Left kidney (tissue), 2 donors: ENCODE data around the gene DNAJB12. TPM values are rescaled to one million over a fixed set of nuclear protein-coding genes. Genes with fewer than 3 reads are reported as not detected.
"Not testable (repeated sequence)": the region's sequence is repeated elsewhere in the genome, so short reads cannot be mapped to it uniquely, and the experiment has no call there.

Experiments used
- DNase-seq: peaks from one replicate; pipeline ENCODE4 v3.0.0-alpha.2; 2013
- polyA plus RNA-seq: library from polyadenylated mRNA; unstranded; fragments of 120-200 nt; gene quantifications from one replicate; pipeline ENCODE4 v1.2.1, GENCODE V29; 2013; ENCODE audit not compliant: insufficient read length

The DNAJB12 gene
- polyA plus RNA-seq, 1 donor: 34.9 TPM

DNA sequence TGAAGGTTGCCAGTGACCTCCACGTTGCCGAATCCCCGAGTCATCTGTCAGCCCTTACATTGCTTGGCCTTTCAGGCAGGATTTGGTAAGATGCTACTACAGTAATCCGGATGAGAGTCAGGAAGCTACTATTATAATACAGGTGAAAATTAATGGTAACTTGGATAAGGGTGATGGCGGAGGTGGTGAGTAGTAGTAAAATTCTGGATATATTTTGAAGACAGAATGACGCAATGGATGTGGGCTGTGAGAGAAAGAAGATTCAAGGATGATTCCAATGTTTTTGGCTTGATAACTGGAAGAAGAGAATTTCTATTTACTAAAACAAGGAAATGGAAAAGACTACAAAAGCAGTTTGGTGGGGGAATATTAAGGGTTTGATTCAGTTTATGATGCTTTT is 1.4 kb upstream of the DNAJB12 start:
- DNase-seq: no peak

DNA sequence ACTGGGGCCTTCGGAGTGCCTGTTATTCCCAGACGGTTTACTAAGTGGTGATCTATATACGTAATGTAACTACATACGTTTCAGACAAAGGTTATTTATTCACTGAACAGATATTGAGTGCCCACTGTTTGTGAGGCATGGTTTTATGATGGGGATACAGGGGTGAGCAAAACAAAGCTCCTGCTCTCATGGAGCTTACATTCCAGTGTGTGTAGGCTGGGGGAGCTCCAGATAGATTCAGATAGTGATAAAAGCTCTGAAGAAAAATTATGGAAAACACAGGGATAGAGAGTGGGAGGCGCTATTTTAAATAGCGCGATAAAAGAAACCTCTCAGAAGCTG is 466 bp upstream of the DNAJB12 start:
- no peak for DNase-seq

DNA sequence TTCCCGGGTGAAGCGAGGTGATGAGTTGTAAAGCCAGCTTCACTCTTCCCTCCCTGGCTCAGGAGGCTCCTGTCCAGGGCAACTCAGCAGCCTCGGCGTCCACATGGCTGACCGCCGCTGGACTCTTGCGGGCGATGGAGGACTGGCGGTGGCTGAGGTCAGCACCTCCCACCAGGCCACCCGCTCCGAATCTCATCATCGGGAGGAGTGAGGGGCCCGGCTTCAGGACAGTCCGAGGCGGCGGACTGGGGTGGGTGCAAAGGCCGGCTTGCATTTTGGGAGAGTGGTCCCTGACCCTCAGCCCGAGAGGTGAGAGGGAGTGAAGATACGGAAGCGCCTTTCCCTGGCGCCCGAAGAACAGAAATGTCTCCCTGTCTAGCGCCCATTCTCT is 759 bp downstream of the DNAJB12 start:
- DNase-seq: no peak

DNA sequence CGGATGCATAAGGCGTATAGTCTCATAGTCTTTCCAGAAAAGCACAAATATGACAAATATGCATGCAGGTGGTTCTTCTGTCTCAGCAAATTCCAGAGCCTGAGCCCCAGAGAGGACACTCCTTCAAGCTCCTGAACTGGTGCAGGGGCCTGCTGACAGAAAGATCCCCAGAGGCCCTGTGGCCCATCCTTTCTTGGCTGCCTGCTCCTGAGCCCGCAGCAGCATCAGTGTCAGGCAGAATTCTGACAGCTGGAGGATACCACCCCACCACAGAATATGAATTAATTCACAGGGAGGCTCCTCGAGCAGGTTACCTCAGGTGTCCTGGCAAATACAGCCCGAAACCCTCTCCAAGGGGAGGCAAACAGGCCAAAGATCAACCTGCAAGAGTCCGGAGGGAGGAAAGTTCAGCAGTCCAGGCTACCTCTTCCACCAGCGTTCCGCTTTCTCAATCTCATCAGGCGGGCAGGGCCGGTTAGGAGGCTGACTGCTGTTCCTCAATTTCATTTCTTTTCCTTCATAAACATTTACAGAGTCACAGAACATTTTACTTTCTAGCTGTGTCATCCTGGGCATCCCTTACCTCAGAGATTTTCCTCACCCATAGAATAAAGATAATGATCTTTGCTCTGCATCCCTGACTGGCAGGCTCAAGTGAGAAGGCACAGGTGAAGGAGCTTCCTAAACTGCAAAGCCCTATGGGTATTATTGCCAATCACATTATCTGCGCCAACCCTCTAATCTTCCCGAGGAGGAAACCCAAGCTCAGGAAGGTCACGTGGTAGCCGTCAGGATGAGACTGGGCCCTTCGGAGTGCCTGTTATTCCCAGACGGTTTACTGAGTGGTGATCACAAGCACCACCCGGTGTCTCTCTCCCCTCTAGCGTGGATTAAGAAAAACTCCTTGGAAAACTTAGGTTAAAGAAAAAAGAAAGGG is 1.4 kb downstream of the DNAJB12 start:
- DNase-seq: no peak

DNA sequence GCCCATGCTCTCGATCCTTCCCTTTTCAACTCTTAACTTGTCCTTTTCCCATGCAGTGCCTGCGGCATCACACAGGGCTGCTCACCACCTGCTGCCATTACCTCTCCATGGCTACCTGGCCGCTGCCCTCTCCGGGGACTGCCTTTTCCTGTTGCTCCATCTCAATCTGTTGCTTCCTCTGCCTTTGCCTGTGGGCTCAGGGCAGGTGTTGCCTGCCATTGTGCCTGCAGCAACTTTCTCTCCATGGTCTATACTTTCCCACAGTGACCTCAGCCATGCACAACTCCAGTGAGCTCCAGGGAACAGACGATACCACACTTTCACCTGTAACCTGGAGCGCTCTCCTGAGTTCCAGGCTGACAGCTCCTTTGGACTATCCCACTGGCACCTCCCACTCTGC is 3.2 kb downstream of the DNAJB12 start:
- no peak for DNase-seq

DNA sequence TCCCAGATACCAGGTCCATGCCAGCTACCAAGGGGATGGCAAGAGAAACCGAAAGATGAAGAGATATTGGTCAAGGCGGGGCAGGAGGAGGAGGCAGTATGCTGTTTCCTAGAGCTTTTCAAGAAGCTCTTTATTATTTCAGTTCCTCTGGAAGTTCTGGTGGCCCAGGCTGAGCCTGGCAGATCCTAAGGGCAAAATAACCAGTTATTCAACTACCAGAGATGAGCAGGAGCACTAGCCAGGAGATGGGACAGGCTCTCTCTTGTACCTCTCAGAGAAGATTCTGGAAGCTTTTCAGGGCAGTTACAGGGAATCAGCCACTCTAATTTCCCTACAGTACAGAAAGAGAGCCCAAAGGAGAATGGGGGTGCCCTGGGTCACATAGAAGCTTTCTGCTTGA is 5.3 kb downstream of the DNAJB12 start:
- DNase-seq: no peak

DNA sequence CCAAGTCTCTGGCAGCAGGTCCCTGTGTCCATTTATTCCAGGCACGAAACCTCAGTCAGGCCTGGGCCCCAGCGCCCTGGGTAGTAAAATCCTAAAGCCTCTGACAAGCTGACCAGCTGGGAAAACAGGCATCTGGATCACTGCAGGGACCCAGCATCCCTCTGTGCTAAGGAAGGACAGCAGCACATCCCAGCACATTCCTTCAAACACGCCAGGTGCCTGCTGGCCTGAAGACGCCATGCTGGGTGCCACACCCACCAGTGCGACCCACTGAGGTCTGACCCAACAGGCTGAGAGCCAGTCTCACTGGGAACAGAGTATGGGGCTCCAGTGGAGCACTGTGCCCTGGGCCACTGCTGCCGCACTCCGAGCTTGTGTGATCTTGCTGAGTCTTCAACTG is 6.4 kb downstream of the DNAJB12 start:
- no peak for DNase-seq

DNA sequence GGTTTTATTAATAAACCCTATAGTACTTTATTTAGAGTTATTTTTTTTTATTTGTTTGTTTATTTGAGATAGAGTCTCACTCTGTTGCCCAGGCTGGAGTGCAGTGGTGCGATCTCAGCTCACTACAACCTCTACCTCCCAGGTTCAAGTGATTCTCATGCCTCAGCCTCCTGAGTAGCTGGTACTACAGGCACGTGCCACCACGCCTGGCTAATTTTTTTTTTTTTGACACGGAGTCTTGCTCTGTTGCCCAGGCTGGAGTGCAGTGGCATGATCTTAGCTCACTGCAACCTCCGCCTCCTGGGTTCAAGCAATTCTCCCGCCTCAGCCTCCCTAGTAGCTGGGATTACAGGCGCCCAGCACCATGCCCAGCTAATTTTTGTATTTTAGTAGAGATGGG is 8.6 kb downstream of the DNAJB12 start:
- DNase-seq: not testable (repeated sequence)

DNA sequence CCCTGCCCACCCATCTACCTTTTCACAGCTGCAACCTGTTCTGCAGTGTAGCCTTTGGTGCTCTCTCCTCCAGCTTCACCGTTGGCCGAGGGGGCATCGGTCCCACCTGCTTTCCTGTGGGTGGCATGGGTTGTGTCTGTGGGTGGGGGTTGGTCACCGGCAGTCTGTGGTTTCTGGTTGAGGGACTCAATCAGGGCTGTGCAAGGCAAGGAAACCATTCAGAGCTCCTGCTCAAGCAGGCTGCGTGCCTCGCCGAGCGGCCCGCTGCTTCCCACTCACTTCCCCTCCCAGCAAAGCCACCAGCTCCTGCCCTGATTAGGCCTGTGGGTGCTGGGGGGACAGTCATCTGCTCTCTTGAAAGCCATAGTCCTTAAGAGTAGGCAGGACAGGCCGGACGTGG is 9.8 kb downstream of the DNAJB12 start:
- no peak for DNase-seq

DNA sequence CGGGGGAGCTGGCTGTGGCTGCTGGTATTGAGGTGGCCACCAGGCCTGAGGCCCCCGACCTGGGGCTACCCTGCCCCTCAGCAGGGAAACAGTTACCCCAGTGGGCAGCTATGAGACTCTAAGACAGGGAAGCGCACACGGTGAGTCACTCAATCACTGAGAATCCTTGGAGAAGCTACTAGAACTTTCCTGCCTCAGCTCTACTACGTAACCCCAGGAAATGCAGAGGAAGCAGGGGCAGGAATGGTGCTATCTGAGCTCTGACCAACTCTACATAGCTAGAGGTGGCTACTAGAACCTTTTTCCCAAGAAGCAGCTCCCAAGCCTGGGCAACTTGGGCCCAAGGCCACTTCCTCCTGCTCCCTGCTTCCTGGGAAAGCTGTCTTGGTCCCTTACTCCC is 11.8 kb downstream of the DNAJB12 start:
- DNase-seq: no peak

DNA sequence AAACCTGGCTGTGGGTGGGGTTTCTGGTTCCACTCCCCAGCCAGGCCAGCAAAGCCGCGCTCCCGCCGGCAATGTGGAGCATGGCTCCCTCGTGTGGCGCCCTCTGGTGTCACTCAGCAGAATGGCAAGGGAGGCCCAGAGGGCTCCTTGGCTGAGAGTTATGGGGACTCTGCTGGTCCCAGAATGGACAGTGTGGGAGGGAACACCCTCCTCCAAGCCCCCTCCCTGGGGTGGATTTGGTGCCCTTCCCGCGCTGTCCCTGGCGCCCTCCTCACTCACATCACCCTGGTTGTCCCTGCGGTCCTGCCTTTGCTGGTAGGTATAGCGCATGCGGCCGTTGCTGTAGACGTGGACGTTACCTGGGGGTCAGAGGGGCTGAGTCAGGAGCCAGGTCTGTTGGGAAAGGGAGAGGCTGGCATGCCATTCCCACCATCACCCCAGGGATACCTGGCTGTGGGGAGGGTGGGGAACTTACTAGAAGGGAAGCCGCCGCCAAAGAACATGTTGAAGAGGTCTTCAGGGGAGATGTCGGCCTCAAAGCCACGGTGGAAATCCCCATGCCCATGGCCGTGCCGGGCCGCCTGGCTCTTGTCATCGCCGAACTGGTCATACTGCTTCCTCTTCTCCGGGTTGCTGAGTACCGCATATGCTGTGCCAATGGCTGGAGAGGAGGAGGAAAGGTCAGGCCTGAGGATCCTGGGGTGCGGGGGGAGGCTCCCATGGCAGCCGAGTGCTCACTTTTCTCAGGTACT is 14.0 kb downstream of the DNAJB12 start:
- no peak for DNase-seq

DNA sequence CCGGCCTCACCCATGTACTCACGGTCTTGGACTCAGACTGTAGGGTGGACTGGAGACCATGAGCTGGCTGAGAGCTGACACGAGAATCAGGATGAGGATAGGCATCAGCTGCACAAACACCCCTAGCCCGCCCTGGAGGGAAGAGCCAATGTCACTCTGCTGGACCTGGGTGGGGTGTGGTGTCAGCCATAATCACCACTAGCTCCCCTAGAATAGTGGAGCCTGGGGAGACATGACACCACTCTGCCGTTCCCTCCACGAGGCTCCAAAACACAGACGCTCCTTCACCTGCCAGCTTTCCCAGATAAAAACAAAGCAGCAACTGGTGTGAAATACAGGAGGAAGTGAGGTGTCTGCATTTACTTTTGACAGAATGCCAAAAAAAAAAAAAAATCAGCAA is 16.5 kb downstream of the DNAJB12 start:
- DNase-seq: no peak

DNA sequence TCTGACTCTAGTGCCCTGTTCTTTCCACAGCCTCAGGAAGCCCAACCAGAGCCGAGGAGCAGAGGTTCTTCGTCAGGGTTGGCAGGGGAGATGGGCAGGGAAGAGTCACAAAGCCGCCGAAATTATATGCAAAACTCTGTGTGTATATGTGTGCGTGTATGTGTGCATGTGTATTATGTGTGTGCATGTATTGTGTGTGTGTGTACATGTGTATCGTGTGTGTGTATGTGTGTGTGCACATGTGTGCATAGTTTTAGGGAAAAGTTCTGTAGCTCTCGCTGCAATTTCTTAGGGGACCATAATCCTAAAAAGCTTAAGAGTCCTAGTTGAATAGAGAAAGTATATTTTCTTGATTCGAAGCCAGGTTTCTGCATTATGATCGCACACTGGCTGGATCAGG is 17.0 kb downstream of the DNAJB12 start:
- DNase-seq: no peak

DNA sequence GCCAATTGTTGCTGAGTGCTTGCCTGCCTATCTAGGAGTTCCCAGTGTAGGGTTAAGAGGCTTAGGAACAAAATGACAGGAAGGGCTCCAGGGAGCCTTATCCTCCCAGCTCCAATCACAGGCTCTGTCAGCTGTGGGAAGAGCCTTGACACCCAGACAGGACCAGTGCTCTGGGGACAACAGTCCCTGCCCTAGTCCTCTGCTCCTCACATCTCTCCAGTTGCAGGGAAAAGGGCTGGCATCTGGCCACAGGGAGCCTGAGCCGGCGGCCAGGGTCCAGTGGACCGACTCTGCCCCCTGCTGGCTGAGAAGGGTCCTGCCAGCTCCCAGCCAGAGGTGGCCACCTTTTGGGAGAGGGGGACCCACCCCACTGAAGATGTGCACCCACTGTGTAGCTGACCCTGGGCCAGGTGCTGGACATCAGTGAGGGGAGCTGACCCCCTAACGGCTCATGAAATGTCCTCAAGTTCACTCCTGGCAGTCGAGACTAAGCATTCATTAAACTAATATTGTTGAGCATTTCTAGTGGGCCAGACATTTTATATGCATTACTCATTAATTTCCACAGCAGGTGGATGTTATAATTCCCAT is 17.6 kb downstream of the DNAJB12 start:
- DNase-seq: no peak

DNA sequence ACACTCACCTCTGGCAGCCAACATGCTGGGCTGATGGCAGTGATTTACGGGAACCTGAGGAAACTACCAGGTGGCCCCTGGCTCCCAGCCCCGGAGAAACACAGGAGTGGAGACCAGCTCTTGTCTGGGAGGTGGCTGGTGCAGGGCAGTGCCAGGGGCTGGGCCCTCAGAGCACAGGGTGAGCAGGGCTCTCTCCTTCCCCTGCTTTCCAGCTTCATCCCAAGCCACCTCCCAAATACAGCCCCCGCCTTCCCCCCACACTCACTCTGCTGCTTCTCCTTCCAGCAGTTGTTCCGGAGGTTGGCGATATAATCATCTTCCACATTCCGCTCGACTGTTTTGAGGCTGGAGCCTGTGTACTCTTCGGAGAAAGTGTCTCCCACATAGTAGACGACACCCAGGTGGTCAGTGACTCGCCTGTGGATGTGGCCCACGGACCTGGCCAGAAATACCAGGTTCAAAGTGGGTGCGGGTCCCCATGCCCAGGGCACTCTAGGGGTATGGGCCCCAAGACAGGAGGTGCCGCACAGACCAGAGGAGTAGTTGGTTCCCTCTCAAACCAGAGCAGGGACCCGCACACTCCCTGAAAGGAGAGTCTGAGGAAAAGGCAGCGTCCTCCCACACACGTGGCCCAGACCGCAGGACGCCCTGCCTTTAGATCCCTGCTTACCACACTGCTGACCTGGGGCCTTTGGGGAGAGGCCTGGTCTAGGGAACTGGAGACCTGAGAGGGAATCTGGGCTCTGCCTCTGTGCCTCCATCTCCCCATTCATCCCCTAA is 18.3 kb downstream of the DNAJB12 start:
- DNase-seq: no peak

DNA sequence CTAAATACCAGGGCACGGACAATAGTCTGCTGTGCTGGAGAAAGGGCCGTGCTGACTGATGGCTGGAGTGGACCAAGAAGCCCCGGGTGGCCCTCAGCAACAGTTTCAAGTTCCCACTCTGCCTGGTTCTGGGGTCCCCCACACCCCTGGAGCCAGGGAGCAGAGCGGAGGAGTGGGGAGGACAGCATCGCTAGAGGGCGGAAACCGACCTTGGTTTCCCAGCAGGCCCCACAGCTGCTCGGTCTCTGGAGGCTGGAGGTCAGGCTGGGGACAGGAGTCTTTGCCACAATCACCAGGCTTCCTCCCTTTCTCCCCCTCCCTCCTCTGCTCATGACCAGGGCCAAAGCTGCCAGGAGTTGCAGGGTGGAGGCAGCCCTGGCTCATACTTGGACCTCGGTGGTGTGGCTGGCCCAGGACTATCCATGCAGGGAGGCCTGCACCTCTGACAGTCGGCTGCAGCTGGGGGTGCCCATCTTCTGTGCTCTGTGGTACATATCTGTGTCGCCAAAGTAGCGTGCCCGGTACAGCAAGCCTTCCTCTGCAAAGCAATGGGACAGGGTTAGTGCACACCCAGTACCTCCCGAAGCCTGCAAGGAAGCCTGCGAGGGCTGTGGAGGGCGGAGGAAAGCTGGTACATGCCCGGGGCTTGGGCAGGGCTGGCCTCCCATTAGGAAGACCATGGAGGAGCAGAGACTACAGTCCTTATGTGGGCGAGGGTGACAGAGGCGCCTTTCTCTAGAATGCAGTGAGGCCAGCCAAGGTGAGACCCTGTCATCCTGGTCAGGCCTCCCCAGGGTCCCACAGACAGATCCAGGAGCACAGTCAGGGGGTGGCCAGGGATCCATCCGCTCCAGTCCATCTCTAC is 19.1 kb downstream of the DNAJB12 start:
- no peak for DNase-seq

DNA sequence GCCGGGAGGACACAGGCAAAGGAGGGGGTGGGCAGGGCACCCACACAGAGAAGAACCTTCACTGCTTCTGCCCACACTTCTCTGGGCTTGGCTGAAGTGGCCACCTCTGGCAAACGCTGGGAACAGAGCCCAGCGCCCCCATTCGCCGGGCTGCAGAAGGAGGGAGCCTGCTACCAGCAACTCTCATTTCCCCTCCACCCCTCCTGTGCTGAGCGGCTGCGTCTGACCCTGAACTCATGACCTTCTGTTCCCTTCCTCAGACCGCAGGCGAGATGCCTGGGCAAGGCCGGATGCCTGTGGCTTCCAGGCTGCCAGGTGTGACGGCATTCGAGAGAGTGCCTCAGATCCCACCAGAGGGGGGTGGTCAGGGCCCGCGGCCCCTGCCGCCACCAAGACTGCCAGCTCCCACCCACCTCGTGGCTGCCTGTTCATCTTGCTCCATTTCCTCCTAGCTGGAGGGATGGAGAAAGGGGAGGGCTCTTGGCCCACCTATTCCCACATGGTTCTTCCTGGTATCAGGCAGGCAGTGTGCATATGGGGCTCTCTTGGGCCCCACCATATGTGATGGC is 19.8 kb downstream of the DNAJB12 start:
- no peak for DNase-seq

DNA sequence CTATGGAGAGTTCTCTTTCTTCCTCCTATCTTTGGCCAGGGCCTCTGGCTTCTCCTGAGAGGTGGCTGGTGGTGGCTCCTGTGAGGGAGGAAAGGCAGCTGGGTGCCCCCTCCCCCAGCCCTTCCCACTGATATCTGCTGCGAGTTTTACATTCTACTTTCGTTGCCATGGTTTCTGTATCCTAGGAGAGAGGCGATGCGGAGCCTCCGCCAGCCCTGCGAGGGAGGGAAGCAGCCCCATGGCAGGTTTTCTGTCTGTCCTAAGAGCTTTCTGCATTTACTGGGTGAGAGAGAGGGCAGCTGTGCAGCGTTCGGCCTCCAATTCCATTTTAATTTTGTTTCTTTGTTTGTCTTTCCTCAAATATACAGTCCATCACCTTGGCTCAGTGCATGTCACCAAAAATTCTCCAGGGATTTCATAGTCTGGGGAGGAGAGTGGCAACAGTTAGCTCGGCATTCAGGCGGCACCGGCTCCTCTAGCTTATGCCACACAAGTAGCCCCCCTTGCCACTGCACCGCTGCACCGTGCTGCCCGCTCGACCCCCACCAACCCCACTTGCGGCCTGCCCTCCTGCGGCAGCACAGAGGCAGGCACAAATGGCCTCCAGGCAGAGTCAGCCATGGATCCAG is 20.4 kb downstream of the DNAJB12 start:
- no peak for DNase-seq

DNA sequence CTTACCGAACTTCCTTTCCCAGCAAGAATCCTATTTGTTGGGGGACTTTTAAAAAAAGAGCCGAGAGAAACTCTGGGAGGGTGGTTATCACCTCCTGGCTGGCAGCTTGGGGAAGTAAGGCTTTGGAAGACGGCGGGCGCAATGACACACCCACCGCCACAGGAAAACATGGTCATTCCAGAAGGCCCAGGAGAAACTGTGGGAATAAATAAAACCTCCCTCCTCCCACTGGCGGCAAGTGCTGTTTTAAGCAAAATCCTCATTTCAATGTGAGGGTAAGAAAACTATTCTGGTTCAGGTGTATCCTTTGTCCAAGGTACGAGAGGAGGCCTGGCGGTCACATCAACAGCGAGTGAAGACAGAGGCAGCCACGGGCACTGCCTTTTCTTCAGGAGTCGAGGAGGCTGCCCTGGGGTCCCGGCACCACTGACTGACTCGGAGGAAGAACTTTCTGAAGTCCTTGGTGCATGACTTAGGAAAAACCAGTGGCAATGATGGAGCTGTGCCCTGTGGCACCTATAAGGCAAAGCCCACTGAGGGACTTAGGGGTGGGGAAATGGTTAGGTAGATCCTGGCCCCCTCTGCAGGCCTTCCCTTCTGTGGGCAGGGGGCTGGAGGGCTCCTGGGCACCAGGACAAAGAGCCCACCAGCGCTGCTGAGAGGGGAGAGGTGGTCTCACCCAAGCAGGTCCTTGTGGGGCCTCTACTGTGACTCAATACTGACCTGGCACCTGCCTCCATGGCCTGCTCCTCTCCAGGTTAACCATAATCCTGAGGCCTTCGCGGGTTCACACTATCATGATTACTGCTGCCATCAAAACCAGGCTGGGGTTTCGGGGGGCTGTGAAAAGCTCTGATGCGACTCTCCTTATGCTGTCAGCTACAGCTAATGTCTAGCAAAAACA is 21.4 kb downstream of the DNAJB12 start:
- DNase-seq: no peak
